ENCODE measurements around the gene COBL.
"Not testable (repeated sequence)": the region's sequence is repeated elsewhere in the genome, so short reads cannot be mapped to it uniquely, and the experiment has no call there.

Gene COBL

DNA sequence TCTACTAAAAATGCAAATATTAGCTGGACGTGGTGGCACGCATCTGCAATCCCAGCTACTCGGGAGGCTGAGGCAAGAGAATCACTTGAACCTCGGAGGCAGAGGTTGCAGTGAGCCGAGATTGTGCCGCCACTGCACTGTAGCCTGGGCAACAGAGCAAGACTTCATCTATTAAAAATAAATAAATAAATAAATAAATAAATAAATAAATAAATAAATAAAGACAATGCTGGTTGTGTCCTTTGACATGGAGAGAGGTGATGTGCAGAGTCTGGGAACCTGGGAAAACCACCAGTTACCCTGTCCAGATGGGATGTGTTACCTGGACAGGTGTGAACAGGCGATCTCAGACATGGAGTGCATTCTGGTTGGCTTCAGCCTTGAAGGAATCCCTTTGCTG, 102.5 kb downstream of the COBL start:
- Histone ChIP-seq H3K36me3 (ENCODE audit: control insufficient read depth, low read length) (no peaks in the 10 kb centered on the region), H3F3A (ENCODE audit: control insufficient read depth, insufficient read depth) (no peaks in the 10 kb centered on the region), H3K4me2 (ENCODE audit: low read length) (no peak overlapping the region), H3K79me2 (ENCODE audit: control insufficient read depth, low read length) (no peaks in the 10 kb centered on the region), H3K4me3 (ENCODE audit: low read length) (no peak overlapping the region), H3K4me1 (ENCODE audit: control insufficient read depth, low read length) (no peaks in the 10 kb centered on the region), H3K9me2 (replicated peaks; ENCODE audit: control insufficient read depth, low read length) (no peaks in the 10 kb centered on the region), H3K27me3 (ENCODE audit: control insufficient read depth, low read length) (no peaks in the 10 kb centered on the region), H4K20me1 (ENCODE audit: control insufficient read depth, insufficient read depth, low read depth, low read length) (no peaks in the 10 kb centered on the region), H3K9me3 (ENCODE audit: control insufficient read depth, insufficient read depth, low read length) (no peaks in the 10 kb centered on the region), H3K27ac (ENCODE audit: low read depth, low read length) (no peak overlapping the region)
- TF ChIP-seq, protein P1, sequence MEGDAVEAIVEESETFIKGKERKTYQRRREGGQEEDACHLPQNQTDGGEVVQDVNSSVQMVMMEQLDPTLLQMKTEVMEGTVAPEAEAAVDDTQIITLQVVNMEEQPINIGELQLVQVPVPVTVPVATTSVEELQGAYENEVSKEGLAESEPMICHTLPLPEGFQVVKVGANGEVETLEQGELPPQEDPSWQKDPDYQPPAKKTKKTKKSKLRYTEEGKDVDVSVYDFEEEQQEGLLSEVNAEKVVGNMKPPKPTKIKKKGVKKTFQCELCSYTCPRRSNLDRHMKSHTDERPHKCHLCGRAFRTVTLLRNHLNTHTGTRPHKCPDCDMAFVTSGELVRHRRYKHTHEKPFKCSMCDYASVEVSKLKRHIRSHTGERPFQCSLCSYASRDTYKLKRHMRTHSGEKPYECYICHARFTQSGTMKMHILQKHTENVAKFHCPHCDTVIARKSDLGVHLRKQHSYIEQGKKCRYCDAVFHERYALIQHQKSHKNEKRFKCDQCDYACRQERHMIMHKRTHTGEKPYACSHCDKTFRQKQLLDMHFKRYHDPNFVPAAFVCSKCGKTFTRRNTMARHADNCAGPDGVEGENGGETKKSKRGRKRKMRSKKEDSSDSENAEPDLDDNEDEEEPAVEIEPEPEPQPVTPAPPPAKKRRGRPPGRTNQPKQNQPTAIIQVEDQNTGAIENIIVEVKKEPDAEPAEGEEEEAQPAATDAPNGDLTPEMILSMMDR (IDR thresholded peaks at IDR 0.05; ENCODE audit: low read depth, low read length, poor library complexity, severe bottlenecking) = no peak
- no peak for TF ChIP-seq EZH2phosphoT487 (IDR thresholded peaks at IDR 0.05; ENCODE audit: borderline replicate concordance, low read length)

DNA sequence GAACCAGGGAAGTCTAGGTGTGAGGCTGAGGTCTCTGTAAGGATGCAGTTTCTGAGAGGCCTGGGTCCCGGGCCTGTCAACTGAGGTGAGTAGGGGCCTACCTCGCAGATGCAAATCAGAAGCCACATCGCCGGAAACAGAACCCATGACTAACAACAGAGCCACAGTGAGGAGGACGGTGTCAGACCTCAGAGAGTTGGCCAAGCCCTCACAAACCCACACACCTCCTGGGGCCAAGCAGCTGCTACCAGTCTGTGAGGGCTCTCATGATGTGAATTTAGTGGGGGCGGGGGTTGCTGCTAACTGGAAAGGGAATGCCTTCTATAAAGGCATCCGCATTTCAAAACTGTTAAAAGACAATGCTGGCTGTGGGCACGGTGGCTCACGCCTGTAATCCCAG, 103.0 kb downstream of the COBL start:
- no peaks in the 10 kb centered on the region for H3K27me3 ChIP-seq (ENCODE audit: control insufficient read depth, low read length)
- no peak overlapping the region for H3K4me3 ChIP-seq (ENCODE audit: low read length)
- H3K27ac ChIP-seq (ENCODE audit: low read depth, low read length) = no peak overlapping the region
- no peaks in the 10 kb centered on the region for H3K36me3 ChIP-seq (ENCODE audit: control insufficient read depth, low read length)
- no peaks in the 10 kb centered on the region for H4K20me1 ChIP-seq (ENCODE audit: control insufficient read depth, insufficient read depth, low read depth, low read length)
- H3F3A ChIP-seq (ENCODE audit: control insufficient read depth, insufficient read depth) = no peaks in the 10 kb centered on the region
- no peaks in the 10 kb centered on the region for H3K79me2 ChIP-seq (ENCODE audit: control insufficient read depth, low read length)
- H3K9me3 ChIP-seq (ENCODE audit: control insufficient read depth, insufficient read depth, low read length) = no peaks in the 10 kb centered on the region
- H3K4me2 ChIP-seq (ENCODE audit: low read length) = no peak overlapping the region
- no peaks in the 10 kb centered on the region for H3K4me1 ChIP-seq (ENCODE audit: control insufficient read depth, low read length)
- no peaks in the 10 kb centered on the region for H3K9me2 ChIP-seq (replicated peaks; ENCODE audit: control insufficient read depth, low read length)
- TF ChIP-seq, protein P1 (IDR thresholded peaks at IDR 0.05; ENCODE audit: low read depth, low read length, poor library complexity, severe bottlenecking) = no peak
- no peak for TF ChIP-seq EZH2phosphoT487 (IDR thresholded peaks at IDR 0.05; ENCODE audit: borderline replicate concordance, low read length)

DNA sequence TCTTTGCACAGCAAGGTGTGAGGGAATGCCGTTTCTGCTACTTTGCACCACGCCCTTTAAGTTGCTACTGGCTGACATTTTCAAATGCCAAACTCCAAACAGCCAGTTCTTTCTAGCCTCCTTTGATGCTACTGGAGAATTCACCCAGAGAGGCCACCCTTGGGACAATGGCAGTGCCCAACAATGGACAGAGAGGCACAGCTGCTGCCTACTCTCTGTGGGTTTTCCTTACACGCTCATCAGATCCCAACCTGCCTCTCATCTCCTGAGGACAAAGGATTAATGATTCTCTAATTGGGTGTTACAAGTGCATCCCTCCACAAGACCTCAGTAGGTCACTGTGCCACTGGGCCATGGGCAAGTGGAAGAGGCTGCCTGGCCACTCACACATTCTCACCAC, 105.8 kb downstream of the COBL start:
- Histone ChIP-seq H3K4me3 (ENCODE audit: low read length) (no peak overlapping the region), H3K36me3 (ENCODE audit: control insufficient read depth, low read length) (no peaks in the 10 kb centered on the region), H4K20me1 (ENCODE audit: control insufficient read depth, insufficient read depth, low read depth, low read length) (no peaks in the 10 kb centered on the region), H3K27ac (ENCODE audit: low read depth, low read length) (no peak overlapping the region), H3K4me1 (ENCODE audit: control insufficient read depth, low read length) (no peaks in the 10 kb centered on the region), H3K4me2 (ENCODE audit: low read length) (no peak overlapping the region), H3K27me3 (ENCODE audit: control insufficient read depth, low read length) (no peaks in the 10 kb centered on the region), H3K9me2 (replicated peaks; ENCODE audit: control insufficient read depth, low read length) (no peaks in the 10 kb centered on the region), H3K9me3 (ENCODE audit: control insufficient read depth, insufficient read depth, low read length) (no peaks in the 10 kb centered on the region), H3K79me2 (ENCODE audit: control insufficient read depth, low read length) (no peaks in the 10 kb centered on the region), H3F3A (ENCODE audit: control insufficient read depth, insufficient read depth) (no peaks in the 10 kb centered on the region)
- TF ChIP-seq EZH2phosphoT487 (IDR thresholded peaks at IDR 0.05; ENCODE audit: borderline replicate concordance, low read length) = no peak
- TF ChIP-seq, protein P1 (IDR thresholded peaks at IDR 0.05; ENCODE audit: low read depth, low read length, poor library complexity, severe bottlenecking) = no peak

DNA sequence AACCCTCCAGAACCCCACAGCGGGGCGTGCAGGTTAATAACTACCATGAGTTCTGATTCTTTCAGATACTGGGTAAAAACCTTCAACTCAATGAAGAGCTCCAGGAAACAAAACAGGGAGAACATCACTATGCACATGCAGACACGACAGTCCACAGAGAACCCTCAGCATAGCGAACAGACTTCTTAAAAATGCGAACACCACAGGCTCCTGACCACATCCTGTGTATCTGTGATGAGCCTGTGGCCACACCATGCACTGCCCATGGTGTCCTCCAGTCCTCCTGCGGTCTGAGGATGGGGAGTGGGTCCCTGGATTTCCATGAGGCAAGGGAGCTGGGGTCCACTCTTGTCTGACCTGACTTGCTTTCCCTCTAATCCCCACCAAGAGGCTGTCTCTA, 107.2 kb downstream of the COBL start:
- no peaks in the 10 kb centered on the region for H3K79me2 ChIP-seq (ENCODE audit: control insufficient read depth, low read length)
- no peaks in the 10 kb centered on the region for H3F3A ChIP-seq (ENCODE audit: control insufficient read depth, insufficient read depth)
- TF ChIP-seq, protein P1 (IDR thresholded peaks at IDR 0.05; ENCODE audit: low read depth, low read length, poor library complexity, severe bottlenecking) = no peak
- TF ChIP-seq EZH2phosphoT487 (IDR thresholded peaks at IDR 0.05; ENCODE audit: borderline replicate concordance, low read length) = no peak
- no peaks in the 10 kb centered on the region for H3K27me3 ChIP-seq (ENCODE audit: control insufficient read depth, low read length)
- no peaks in the 10 kb centered on the region for H3K9me2 ChIP-seq (replicated peaks; ENCODE audit: control insufficient read depth, low read length)
- no peak overlapping the region for H3K4me2 ChIP-seq (ENCODE audit: low read length)
- no peak overlapping the region for H3K27ac ChIP-seq (ENCODE audit: low read depth, low read length)
- no peaks in the 10 kb centered on the region for H3K36me3 ChIP-seq (ENCODE audit: control insufficient read depth, low read length)
- H3K9me3 ChIP-seq (ENCODE audit: control insufficient read depth, insufficient read depth, low read length) = no peaks in the 10 kb centered on the region
- no peaks in the 10 kb centered on the region for H4K20me1 ChIP-seq (ENCODE audit: control insufficient read depth, insufficient read depth, low read depth, low read length)
- H3K4me3 ChIP-seq (ENCODE audit: low read length) = no peak overlapping the region
- no peaks in the 10 kb centered on the region for H3K4me1 ChIP-seq (ENCODE audit: control insufficient read depth, low read length)

DNA sequence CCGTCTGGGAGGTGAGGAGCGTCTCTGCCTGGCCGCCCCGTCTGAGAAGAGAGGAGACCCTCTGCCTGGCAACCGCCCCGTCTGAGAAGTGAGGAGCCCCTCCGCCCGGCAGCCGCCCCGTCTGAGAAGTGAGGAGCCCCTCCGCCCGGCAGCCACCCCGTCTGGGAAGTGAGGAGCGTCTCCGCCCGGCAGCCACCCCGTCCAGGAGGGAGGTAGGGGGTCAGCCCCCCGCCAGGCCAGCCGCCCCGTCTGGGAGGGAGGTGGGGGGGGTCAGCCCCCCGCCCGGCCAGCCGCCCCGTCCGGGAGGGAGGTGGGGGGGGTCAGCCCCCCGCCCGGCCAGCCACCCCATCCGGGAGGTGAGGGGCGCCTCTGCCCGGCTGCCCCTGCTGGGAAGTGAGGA, 108.5 kb downstream of the COBL start:
- H3K4me2 ChIP-seq (ENCODE audit: low read length); H3F3A ChIP-seq (ENCODE audit: control insufficient read depth, insufficient read depth); H3K36me3 ChIP-seq (ENCODE audit: control insufficient read depth, low read length); H3K79me2 ChIP-seq (ENCODE audit: control insufficient read depth, low read length); H3K27ac ChIP-seq (ENCODE audit: low read depth, low read length); H3K9me2 ChIP-seq (replicated peaks; ENCODE audit: control insufficient read depth, low read length); H3K4me1 ChIP-seq (ENCODE audit: control insufficient read depth, low read length); H3K4me3 ChIP-seq (ENCODE audit: low read length); H4K20me1 ChIP-seq (ENCODE audit: control insufficient read depth, insufficient read depth, low read depth, low read length); H3K27me3 ChIP-seq (ENCODE audit: control insufficient read depth, low read length); H3K9me3 ChIP-seq (ENCODE audit: control insufficient read depth, insufficient read depth, low read length): not testable (repeated sequence)
